Liver (tissue), 9 donors: ENCODE measurements around the gene FAM120AOS. TPM values are rescaled to one million over a fixed set of nuclear protein-coding genes. Genes with fewer than 3 reads are reported as not detected.

Experiments
- DNase-seq: peaks from one replicate; pipeline ENCODE4 v3.0.0-alpha.2; 2017; ENCODE audit warnings: low spot score
- H3K27ac ChIP-seq, 2 donors: one replicate each; pipeline ENCODE4 v1.7.0; 2013; ENCODE audit warnings: inconsistent platforms in 2 of 2, low read length in 2 of 2, control low read depth in 1 of 2, low read depth in 1 of 2, mild to moderate bottlenecking in 1 of 2
- H3K27me3 ChIP-seq, 4 donors: one replicate each; pipeline versions ENCODE4 v1.6.1 to v1.7.0; 2013; ENCODE audit warnings: low read length in 3 of 4, inconsistent platforms in 1 of 4, mild to moderate bottlenecking in 1 of 4, moderate library complexity in 1 of 4; ENCODE audit not compliant: control insufficient read depth in 4 of 4, insufficient read depth in 4 of 4
- H3K36me3 ChIP-seq, 4 donors: one replicate each; pipeline versions ENCODE4 v1.6.1 to v1.7.0; 2013; ENCODE audit warnings: low read length in 3 of 4, mild to moderate bottlenecking in 3 of 4, low read depth in 1 of 4, moderate library complexity in 1 of 4; ENCODE audit not compliant: control insufficient read depth in 4 of 4, insufficient read depth in 3 of 4
- H3K4me1 ChIP-seq, 4 donors: one replicate each; pipeline versions ENCODE4 v1.6.1 to v1.7.0; 2013; ENCODE audit warnings: low read length in 3 of 4, mild to moderate bottlenecking in 3 of 4, moderate library complexity in 1 of 4; ENCODE audit not compliant: control insufficient read depth in 4 of 4, insufficient read depth in 4 of 4
- H3K4me3 ChIP-seq, 3 donors: one replicate each; pipeline versions ENCODE4 v1.6.1 to v1.7.0; 2013; ENCODE audit warnings: low read length in 3 of 3, control low read depth in 1 of 3, low read depth in 1 of 3, mild to moderate bottlenecking in 1 of 3
- H3K9ac ChIP-seq, 2 donors: one replicate each; pipeline ENCODE4 v1.7.0; 2013; ENCODE audit warnings: low read length in 2 of 2, mild to moderate bottlenecking in 2 of 2, moderate library complexity in 2 of 2, control low read depth in 1 of 2, low read depth in 1 of 2
- H3K9me3 ChIP-seq, 4 donors: one replicate each; pipeline versions ENCODE4 v1.6.1 to v1.7.0; 2013; ENCODE audit warnings: low read length in 3 of 4; ENCODE audit not compliant: control insufficient read depth in 4 of 4
- ATF3 ChIP-seq: IDR thresholded peaks from 2 replicates; pipeline ENCODE4 v1.6.1; 2016; ENCODE audit warnings: antibody characterized with exemption
- CTCF ChIP-seq: fragments of 150-350 bp; IDR thresholded peaks from 2 replicates; pipeline ENCODE4 v1.5.1; 2017; ENCODE audit warnings: improper control_type of control experiment, low read depth, low read length; ENCODE audit not compliant: missing input control
- EGR1 ChIP-seq, 2 donors: IDR thresholded peaks; 2 replicates each; pipeline ENCODE4 v1.6.1; 2016 to 2018; ENCODE audit warnings: antibody characterized with exemption in 2 of 2, low read depth in 2 of 2
- FOXA1 ChIP-seq: IDR thresholded peaks from 2 replicates; pipeline ENCODE4 v1.6.1; 2016; ENCODE audit warnings: antibody characterized with exemption
- FOXA2 ChIP-seq: IDR thresholded peaks from 2 replicates; pipeline ENCODE4 v1.6.1; 2016; ENCODE audit warnings: antibody characterized with exemption
- GABPA ChIP-seq, 2 donors: IDR thresholded peaks in 1 of 2; conservative IDR thresholded peaks in 1 of 2; 2 replicates each; pipeline ENCODE4 v1.6.1; 2016; ENCODE audit warnings: antibody characterized with exemption in 2 of 2, mild to moderate bottlenecking in 1 of 2, moderate library complexity in 1 of 2
- HNF4A ChIP-seq, 2 donors: conservative IDR thresholded peaks; 2 replicates each; pipeline ENCODE4 v1.6.1; 2016; ENCODE audit warnings: antibody characterized with exemption in 2 of 2, mild to moderate bottlenecking in 2 of 2
- HNF4G ChIP-seq: IDR thresholded peaks from 2 replicates; pipeline ENCODE4 v1.6.1; 2016; ENCODE audit warnings: antibody characterized with exemption
- JUND ChIP-seq, 2 donors: IDR thresholded peaks; 2 replicates each; pipeline ENCODE4 v1.6.1; 2016; ENCODE audit warnings: antibody characterized with exemption in 2 of 2
- MAX ChIP-seq: IDR thresholded peaks from 2 replicates; pipeline ENCODE4 v1.6.1; 2016; ENCODE audit warnings: antibody characterized with exemption
- NR2F2 ChIP-seq: IDR thresholded peaks from 2 replicates; pipeline ENCODE4 v1.6.1; 2016; ENCODE audit warnings: antibody characterized with exemption
- RAD21 ChIP-seq, 2 donors: IDR thresholded peaks; 2 replicates each; pipeline ENCODE4 v1.6.1; 2016; ENCODE audit warnings: antibody characterized with exemption in 2 of 2, mild to moderate bottlenecking in 2 of 2
- REST ChIP-seq: IDR thresholded peaks from 2 replicates; pipeline ENCODE4 v1.6.1; 2016; ENCODE audit warnings: antibody characterized with exemption, mild to moderate bottlenecking
- RXRA ChIP-seq, 2 donors: IDR thresholded peaks; 2 replicates each; pipeline ENCODE4 v1.6.1; 2017 to 2018; ENCODE audit warnings: antibody characterized with exemption in 2 of 2, mild to moderate bottlenecking in 1 of 2
- SP1 ChIP-seq: IDR thresholded peaks from 2 replicates; pipeline ENCODE4 v1.6.1; 2018; ENCODE audit warnings: antibody characterized with exemption, mild to moderate bottlenecking
- TAF1 ChIP-seq: conservative IDR thresholded peaks from 2 replicates; pipeline ENCODE4 v1.6.1; 2016; ENCODE audit warnings: antibody characterized with exemption, mild to moderate bottlenecking
- ZBTB33 ChIP-seq: IDR thresholded peaks from 2 replicates; pipeline ENCODE4 v1.6.1; 2016; ENCODE audit warnings: antibody characterized with exemption
- WGBS: extraction: QIAGEN DNeasy Blood & Tissue Kit; methylation state at CpG from one replicate; pipeline ENCODE4 v1.1.7; 2013; 5-methylcytosine and 5-hydroxymethylcytosine counted together
- polyA plus RNA-seq, 2 donors: library from polyadenylated mRNA; stranded (reverse) in 1 of 2; unstranded in 1 of 2; fragments of 200-250 nt in 1 of 2; fragments of >200 nt in 1 of 2; fragmentation: Nextera tagmentation in 1 of 2; extraction: Ambion mirVana in 1 of 2; gene quantifications; one replicate each; pipeline versions ENCODE4 v1.2.1 to v1.2.3, GENCODE V29; 2013 to 2015
- total RNA-seq, 2 donors: library from RNA; depleted of rRNA; stranded (reverse); fragments of >200 nt; gene quantifications; one replicate each; pipeline ENCODE4 v1.2.3, GENCODE V29; 2014
- donor health status: healthy.
- donor health status: healthy.
- donor health status: healthy.
- donor health status: healthy.
- donor health status: healthy.

FAM120AOS gene
- total and polyA plus RNA-seq, 4 donors, result 16.4 to 25.0 (median 17.3) TPM

GRCh38 chr9:93473411-93473810 lies 20.0 kb upstream of the FAM120AOS start:
- Histone ChIP-seq H3K9me3 (no peaks in the 10 kb centered on the region), H3K36me3 (peaks cover 0 to 7% (median under 1%) of the 10 kb centered on the region in 4 donors), H3K9ac (no peak overlapping the region), H3K4me3 (no peak overlapping the region), H3K27ac (no peak overlapping the region), H3K4me1 (peaks cover 6 to 12% (median 7%) of the 10 kb centered on the region in 4 donors), H3K27me3 (no peaks in the 10 kb centered on the region)
- no peak for TF ChIP-seq SP1
- no peak for TF ChIP-seq GABPA (IDR thresholded peaks at IDR 0.05 in 1 of 2, conservative IDR thresholded peaks at IDR 0.05 in 1 of 2)
- no peak for TF ChIP-seq FOXA1
- no peak for TF ChIP-seq ZBTB33
- no peak for TF ChIP-seq EGR1 (IDR thresholded peaks at IDR 0.05; ENCODE audit: low read depth in 2 of 2)
- no peak for TF ChIP-seq TAF1
- TF ChIP-seq HNF4A (conservative IDR thresholded peaks at IDR 0.05), result no peak
- no peak for TF ChIP-seq MAX
- no peak for TF ChIP-seq RXRA (IDR thresholded peaks at IDR 0.05)
- no peak for TF ChIP-seq REST
- TF ChIP-seq ATF3, result no peak
- no peak for TF ChIP-seq JUND (IDR thresholded peaks at IDR 0.05)
- no peak for TF ChIP-seq FOXA2
- DNase-seq, result no peak
- 94% methylated on average over 5 of the region's 5 CpGs for WGBS

GRCh38 chr9:93471124-93471523 lies 17.7 kb upstream of the FAM120AOS start:
- no peaks in the 10 kb centered on the region for H3K27me3 ChIP-seq
- WGBS, result 87% methylated on average over 6 of the region's 6 CpGs
- no peak for DNase-seq
- H3K27ac ChIP-seq, result no peak overlapping the region
- H3K9ac ChIP-seq, result no peak overlapping the region
- TF ChIP-seq HNF4G (no peak), RAD21 (IDR thresholded peaks at IDR 0.05) (no peak), CTCF (no peak), EGR1 (IDR thresholded peaks at IDR 0.05; ENCODE audit: low read depth in 2 of 2) (no peak), NR2F2 (no peak)
- H3K9me3 ChIP-seq, result no peaks in the 10 kb centered on the region
- peaks cover 20 to 27% (median 23%) of the 10 kb centered on the region in 4 donors for H3K4me1 ChIP-seq
- no peaks in the 10 kb centered on the region for H3K36me3 ChIP-seq
- no peak overlapping the region for H3K4me3 ChIP-seq
